NCI-H1436 (cell line): Measurements from ENCODE around the gene MRAS.

Experiments used
- DNase-seq: peaks from one replicate; lab custom pipeline; 2025; lab: John Stamatoyannopoulos, UW

MRAS gene

GRCh38 chr3:138347960-138348753 lies at the start of gene MRAS:
MRAS (plus strand) TSS chr3:138348579; CDS start chr3:138372884, 24,305 bp downstream.
- no peak for DNase-seq

GRCh38 chr3:138300647-138301046 lies 47.7 kb upstream of the MRAS start:
- DNase-seq: no peak

DNA sequence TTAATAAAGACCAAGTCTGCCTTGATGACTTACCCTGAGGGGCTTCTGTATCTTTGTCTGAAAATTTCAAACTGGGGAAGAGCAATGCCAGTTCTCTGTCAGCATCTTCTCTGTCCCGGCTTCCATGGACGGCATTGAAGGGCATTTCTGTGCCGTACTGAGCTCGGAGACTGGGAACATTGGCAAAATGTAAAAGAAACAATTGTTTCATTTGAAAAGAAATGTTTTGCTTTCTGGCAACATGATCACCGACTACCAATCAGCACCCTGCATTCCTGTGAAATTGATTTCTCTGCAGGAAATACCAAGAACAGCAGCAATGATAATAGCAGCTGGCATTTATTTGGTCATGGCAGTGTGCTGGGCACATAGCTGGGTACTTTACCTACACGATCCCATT lies 44.9 kb upstream of the MRAS start:
- no peak for DNase-seq

DNA sequence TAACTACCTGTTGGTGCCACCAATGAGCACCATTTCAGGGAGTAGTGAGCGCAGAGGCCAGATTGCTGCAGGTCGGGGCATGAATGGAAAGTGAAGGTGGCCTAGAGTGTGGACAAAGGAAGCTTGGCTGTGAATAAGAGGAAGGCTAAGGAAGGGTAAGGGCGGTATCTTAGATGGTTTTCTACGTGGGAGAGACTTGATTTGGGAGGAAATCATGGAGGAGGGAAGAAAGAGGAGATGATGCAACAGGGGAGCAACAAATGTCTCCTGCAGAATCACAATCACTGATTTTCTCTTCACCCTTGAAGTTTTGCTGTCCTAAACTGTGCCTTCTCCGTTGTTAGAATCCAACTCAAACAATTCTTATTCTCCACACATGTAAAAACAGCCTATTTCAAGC lies 40.5 kb upstream of the MRAS start:
- DNase-seq: no peak

- DNase-seq: no peak
These were observed 39.6 kb upstream of the MRAS start for GRCh38 chr3:138308783-138309182.

DNA sequence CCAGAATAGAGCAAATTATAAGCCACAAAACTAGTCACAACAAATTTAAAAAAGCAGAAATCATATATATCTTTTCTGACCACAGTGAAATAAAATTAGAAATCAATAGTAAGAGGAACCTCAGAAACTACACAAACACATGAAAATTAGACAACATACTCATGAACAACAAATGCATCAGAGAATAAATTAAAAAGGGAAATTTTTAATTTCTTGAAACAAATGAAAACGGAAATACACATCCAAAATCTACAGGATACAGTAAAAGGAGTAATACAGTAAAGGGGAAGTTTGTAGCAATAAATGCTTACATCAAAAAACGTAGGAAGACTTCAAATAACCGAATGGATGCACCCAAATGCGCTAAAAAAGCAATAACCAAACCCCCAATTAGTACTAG lies 37.9 kb upstream of the MRAS start:
- DNase-seq: no peak

DNA sequence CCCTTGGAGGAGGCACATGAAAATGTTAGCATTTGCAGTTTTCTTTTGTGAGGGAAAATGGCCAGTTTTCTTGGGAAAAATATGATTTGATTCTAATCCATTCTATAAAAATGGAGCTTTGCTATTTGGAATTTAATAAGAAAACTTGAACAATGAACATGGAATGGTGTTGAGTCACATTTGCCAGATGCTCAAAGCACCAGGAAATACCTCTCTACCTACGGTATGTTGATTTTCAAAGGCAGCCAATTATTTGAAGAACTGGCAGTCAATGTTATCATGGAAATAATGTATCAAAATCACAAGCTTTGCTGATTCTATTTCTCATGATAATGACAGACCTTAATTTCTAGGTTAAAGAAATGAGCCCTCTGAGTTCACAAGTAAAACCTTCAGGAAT lies 33.6 kb upstream of the MRAS start:
- no peak for DNase-seq

- no peak for DNase-seq
These were observed 30.7 kb upstream of the MRAS start for GRCh38 chr3:138317687-138318086.

DNA sequence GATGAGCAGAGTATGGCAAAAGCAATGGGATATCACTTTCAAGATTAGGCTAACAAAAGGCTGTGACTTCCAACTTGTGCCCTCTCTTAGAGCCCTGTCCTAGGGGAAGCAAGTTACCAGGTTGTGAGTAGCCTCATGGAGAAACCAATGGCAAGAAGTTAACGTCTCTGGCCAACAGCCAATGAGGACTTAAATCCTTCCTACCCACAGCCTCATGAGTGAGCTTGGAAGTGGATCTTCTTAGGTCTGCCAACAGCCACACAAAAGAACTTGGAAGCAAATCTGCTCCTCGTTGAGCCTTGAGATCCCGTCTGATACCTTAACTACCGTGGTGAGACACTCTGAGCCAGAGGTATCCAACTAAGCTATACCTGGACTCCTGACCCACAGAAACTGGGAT lies 24.4 kb upstream of the MRAS start:
- DNase-seq: no peak

- no peak for DNase-seq
These were observed 22.4 kb upstream of the MRAS start for GRCh38 chr3:138325990-138326389.

DNA sequence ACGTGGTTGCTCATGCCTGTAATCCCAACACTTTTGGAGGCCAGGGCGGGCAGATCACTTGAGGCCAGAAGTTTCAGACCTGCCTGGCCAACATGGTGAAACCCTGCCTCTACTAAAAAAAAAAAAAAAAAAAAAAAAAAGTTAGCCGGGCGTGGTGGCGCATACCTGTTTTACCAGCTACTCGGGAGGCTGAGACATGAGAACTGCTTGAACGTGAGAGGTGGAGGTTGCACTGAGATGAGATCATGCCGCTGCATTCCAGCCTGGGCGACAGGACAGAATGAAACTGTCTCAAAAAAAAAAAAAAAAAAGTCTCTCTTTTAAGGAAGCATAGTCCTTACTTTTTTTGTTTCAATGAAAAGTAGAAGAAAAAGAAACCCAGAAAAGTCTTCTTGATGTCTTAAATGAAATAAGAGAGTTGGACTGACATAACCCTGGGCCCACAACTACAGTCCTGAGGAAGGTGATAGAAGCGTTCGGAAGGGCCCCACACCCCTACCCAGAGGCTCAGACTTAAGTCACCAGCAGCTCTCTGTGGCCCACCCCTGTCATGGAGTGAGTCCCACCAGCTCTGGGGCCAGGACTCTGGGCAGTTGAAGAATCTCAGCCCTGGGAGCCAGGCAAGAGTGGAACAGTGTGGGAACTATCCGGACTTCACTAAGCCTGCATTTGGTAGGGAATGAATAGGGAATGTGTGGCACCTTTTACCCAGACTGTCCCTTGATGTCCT lies 21.3 kb upstream of the MRAS start:
- DNase-seq: no peak

GRCh38 chr3:138327831-138328230 lies 20.5 kb upstream of the MRAS start:
- no peak for DNase-seq

- no peak for DNase-seq
These were observed 20.0 kb upstream of the MRAS start for GRCh38 chr3:138328341-138328740.

DNA sequence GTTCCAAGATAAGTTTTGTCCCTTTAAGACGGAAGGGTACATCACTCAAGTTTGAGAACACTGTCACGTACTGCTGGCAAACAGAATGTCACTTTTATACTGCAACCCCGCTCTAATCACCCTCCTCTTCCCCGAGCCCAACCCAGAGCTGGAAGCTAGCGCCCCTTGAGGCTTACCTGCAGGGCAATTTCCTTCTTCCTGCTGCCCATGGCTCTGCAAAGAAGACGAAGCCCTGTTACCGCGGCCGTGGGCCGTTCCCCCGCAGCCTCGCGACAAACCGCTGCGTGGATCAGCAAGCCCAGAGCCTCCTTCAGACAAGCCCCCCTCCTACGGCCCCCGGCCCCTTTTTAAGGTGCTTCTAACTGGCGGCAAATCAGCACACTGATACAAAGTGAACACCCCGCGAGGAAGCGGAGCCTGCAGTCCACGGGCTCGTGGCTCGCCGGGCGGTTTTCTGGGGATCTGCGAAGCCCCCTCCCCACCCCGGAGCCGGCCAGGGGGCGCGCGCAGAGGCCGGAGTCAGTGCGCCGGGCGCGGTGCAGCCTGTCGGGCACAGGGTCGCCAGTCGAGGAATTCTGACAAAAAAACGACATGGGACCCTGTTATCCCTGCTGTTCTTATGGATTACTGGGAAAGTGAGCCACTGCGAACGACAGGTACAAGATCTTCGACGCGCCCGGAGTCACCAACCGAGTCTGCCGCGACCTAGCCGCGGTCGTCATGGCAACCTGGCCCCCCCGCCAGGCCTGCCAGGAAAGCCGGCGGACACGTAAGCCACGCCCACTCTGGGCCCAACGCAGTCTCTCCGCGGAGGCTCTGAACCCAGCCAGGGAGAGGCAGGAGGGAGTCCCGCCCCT lies 19.0 kb upstream of the MRAS start, which contains the start of gene NME9:
Gene NME9, minus strand, starts transcription at position 725 of the 857 bp plus-strand sequence. Its CDS starts 516 bp downstream, at position 209.
- peak; percentile 96 for DNase-seq

GRCh38 chr3:138329984-138330293 lies 18.4 kb upstream of the MRAS start:
- no peak for DNase-seq

- no peak for DNase-seq
These were observed 17.1 kb upstream of the MRAS start for GRCh38 chr3:138331143-138331894.

GRCh38 chr3:138332472-138333073 lies 15.8 kb upstream of the MRAS start:
- no peak for DNase-seq

GRCh38 chr3:138334608-138335007 lies 13.8 kb upstream of the MRAS start:
- DNase-seq: no peak

DNA sequence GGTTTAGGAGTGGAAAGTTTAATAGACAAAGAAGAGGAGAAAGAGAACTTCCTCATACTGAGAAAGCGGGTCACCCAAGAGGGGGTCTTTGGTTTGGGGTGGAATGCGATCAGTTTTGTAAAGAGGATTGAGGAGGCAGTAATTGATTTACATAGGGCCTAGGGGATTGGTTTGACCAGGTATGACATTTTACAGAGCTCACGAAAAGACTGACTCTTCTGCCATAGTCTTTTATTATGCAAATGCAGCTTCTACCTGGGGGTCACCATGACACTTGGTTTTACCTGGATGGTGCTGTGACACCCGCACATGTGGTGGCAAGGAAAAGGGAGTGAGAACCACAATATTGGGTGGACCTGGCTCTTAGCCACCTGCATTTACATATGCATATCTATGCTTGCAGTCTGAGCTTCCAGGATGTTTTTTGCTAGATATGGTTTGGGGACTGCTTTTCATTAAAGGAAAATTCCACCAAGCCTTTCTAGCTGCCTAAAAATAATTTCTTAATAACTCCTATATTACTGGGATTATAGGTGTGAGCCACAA lies 11.9 kb upstream of the MRAS start:
- no peak for DNase-seq

DNA sequence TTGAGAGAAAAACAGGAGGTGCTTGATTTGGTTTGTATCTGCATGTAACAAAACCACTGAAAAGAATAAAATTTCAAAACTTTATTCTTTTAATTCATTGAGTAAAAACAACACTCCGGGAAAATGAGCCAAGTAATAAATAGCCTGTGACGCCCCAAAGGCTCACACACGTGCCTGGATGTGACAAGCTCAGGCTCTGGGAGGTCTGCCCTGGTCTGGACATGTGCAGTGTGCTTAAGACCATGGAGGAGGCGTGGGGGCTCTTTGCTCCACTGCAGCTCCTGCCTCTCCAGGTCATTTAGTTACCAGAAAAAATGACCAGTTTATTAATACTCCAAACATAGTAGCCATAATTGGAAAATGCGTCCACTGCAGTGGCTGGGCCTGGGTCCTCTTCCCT lies 10.1 kb upstream of the MRAS start:
- DNase-seq: no peak

GRCh38 chr3:138338811-138339210 lies 9.6 kb upstream of the MRAS start:
- no peak for DNase-seq
